ENCODE measurements around the gene CYTL1.

- TF ChIP-seq CHD2 (IDR thresholded peaks at IDR 0.05; ENCODE audit: low read length, partially characterized antibody) (no peak), CTCF (IDR thresholded peaks at IDR 0.05) (no peak), POLR2A (IDR thresholded peaks at IDR 0.05; ENCODE audit: low read length) (no peak), RFX5 (IDR thresholded peaks at IDR 0.05) (no peak), CBX2 (IDR thresholded peaks at IDR 0.05; ENCODE audit: borderline replicate concordance, low read depth) (no peak), POLR2AphosphoS2 (conservative IDR thresholded peaks at IDR 0.05; ENCODE audit: low read length) (no peak), KDM5A (IDR thresholded peaks at IDR 0.05) (no peak)
- TF ChIP-seq, protein P1, sequence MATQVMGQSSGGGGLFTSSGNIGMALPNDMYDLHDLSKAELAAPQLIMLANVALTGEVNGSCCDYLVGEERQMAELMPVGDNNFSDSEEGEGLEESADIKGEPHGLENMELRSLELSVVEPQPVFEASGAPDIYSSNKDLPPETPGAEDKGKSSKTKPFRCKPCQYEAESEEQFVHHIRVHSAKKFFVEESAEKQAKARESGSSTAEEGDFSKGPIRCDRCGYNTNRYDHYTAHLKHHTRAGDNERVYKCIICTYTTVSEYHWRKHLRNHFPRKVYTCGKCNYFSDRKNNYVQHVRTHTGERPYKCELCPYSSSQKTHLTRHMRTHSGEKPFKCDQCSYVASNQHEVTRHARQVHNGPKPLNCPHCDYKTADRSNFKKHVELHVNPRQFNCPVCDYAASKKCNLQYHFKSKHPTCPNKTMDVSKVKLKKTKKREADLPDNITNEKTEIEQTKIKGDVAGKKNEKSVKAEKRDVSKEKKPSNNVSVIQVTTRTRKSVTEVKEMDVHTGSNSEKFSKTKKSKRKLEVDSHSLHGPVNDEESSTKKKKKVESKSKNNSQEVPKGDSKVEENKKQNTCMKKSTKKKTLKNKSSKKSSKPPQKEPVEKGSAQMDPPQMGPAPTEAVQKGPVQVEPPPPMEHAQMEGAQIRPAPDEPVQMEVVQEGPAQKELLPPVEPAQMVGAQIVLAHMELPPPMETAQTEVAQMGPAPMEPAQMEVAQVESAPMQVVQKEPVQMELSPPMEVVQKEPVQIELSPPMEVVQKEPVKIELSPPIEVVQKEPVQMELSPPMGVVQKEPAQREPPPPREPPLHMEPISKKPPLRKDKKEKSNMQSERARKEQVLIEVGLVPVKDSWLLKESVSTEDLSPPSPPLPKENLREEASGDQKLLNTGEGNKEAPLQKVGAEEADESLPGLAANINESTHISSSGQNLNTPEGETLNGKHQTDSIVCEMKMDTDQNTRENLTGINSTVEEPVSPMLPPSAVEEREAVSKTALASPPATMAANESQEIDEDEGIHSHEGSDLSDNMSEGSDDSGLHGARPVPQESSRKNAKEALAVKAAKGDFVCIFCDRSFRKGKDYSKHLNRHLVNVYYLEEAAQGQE (IDR thresholded peaks at IDR 0.05), result no peak
Observed at GRCh38 chr4:4992833-4993232, 26.4 kb downstream of the CYTL1 start.
